K562 (cell line): ENCODE data around the gene CAPN5. TPM values are rescaled to one million over a fixed set of nuclear protein-coding genes. Genes with fewer than 3 reads are reported as not detected.
A peak's percentile ranks its signal among the peaks of the same experiment; 100 is the strongest.

Experiments used
- ATAC-seq: fragments of 200-7000 bp; cut with Tn5 transposase; 3 replicates; pipeline ENCODE4 v1.9.1; 2020; ENCODE audit warnings: moderate library complexity
- BruUV-seq: library from RNA; stranded (reverse); fragments of 400-500 nt; replicated peaks from 2 replicates; lab custom pipeline; 2021; lab: Mats Ljungman, UMichigan
- CTCF ChIA-PET: fragments of 300-600 bp; formaldehyde crosslinking; extraction: SDS; loops from one replicate; lab custom pipeline; 2021; ENCODE audit warnings: low intra/inter-chr PET ratio; lab: Yijun Ruan, JAX
- POLR2A ChIA-PET: fragments of 300-600, 350-650 bp; sonication (Branson Sonifier 250); formaldehyde crosslinking; extraction: SDS; loops from one replicate; lab custom pipeline; 2021; ENCODE audit warnings: antibody characterized with exemption, inconsistent platforms; lab: Yijun Ruan, JAX
- DNase-seq, 4 experiments: peaks; one replicate each; pipeline versions ENCODE4 v3.0.0 to v3.0.0-alpha.2; 2011 to 2018; ENCODE audit warnings: low spot score in 3 of 4, mixed read lengths in 3 of 4; ENCODE audit errors: extremely low read depth in 1 of 4
- FAIRE-seq: peaks from 2 replicates; lab custom pipeline; 2011; peaks lifted over from hg19 to GRCh38; lab: Jason Lieb, UNC
- H2AFZ ChIP-seq: 2 replicates; pipeline ENCODE4 v1.6.0; 2011; ENCODE audit warnings: low read depth, low read length, control low read depth, inconsistent platforms
- H3K27ac ChIP-seq: fragments of 200-600 bp; 3 replicates; pipeline ENCODE4 v1.8.0; 2011; ENCODE audit warnings: low read depth, mild to moderate bottlenecking, control low read depth, inconsistent platforms, low read length, moderate library complexity, mixed read lengths; ENCODE audit errors: extremely low read depth
- H3K27me3 ChIP-seq, 2 experiments: fragments of 300-600 bp in 1 of 2; 2 replicates in 1 of 2; 3 replicates in 1 of 2; pipeline versions ENCODE4 v1.6.0 to v1.8.0; 2011; ENCODE audit warnings: inconsistent platforms in 2 of 2, low read length in 2 of 2, mild to moderate bottlenecking in 1 of 2, mixed read lengths in 1 of 2, moderate library complexity in 1 of 2; ENCODE audit not compliant: control insufficient read depth in 2 of 2, insufficient read depth in 2 of 2
- H3K36me3 ChIP-seq: fragments of 300-600 bp; 3 replicates; pipeline ENCODE4 v1.8.0; 2011; ENCODE audit warnings: mild to moderate bottlenecking, low read length, inconsistent platforms; ENCODE audit not compliant: control insufficient read depth, insufficient read depth
- H3K4me1 ChIP-seq, 2 experiments: fragments of 200-600 bp in 1 of 2; replicated peaks in 1 of 2; 2 replicates in 1 of 2; 3 replicates in 1 of 2; pipeline versions ENCODE4 v1.5.1 to v1.8.0; 2011; ENCODE audit warnings: inconsistent platforms in 2 of 2, low read length in 2 of 2, mild to moderate bottlenecking in 1 of 2, mixed read lengths in 1 of 2, moderate library complexity in 1 of 2; ENCODE audit not compliant: control insufficient read depth in 2 of 2, insufficient read depth in 2 of 2
- H3K4me2 ChIP-seq: 2 replicates; pipeline ENCODE4 v1.6.1; 2011; ENCODE audit warnings: low read length, control low read depth, inconsistent platforms, mixed read lengths; ENCODE audit not compliant: insufficient read depth
- H3K4me3 ChIP-seq: fragments of 200-600 bp; sonication (generic), shearing (Covaris generic); 2 replicates; pipeline ENCODE4 v1.5.1; 2016; ENCODE audit warnings: control low read depth, inconsistent platforms
- H3K79me2 ChIP-seq: fragments of 200-600 bp; 3 replicates; pipeline ENCODE4 v1.8.0; 2011; ENCODE audit warnings: low read length, inconsistent platforms; ENCODE audit not compliant: control insufficient read depth, insufficient read depth
- H3K9ac ChIP-seq, 2 experiments: 2 replicates each; pipeline versions ENCODE4 v1.6.0 to v1.6.1; 2011; ENCODE audit warnings: low read depth in 2 of 2, low read length in 2 of 2, control low read depth in 1 of 2, inconsistent platforms in 1 of 2, mild to moderate bottlenecking in 1 of 2, mixed read lengths in 1 of 2; ENCODE audit not compliant: insufficient read depth in 1 of 2
- H3K9me1 ChIP-seq: one replicate; pipeline ENCODE4 v1.6.0; 2011; ENCODE audit warnings: inconsistent platforms, mild to moderate bottlenecking, low read length, moderate library complexity; ENCODE audit not compliant: control insufficient read depth, insufficient read depth
- H3K9me3 ChIP-seq: replicated peaks from 2 replicates; pipeline ENCODE4 v1.5.1; 2011; ENCODE audit warnings: low read depth, low read length, inconsistent platforms; ENCODE audit not compliant: control insufficient read depth, insufficient read depth
- H4K20me1 ChIP-seq: replicated peaks from 2 replicates; pipeline ENCODE4 v1.6.1; 2011; ENCODE audit warnings: low read length, inconsistent platforms, mixed read lengths; ENCODE audit not compliant: control insufficient read depth, insufficient read depth
- ATF7 ChIP-seq: fragments of 450-650 bp; IDR thresholded peaks from 2 replicates; pipeline ENCODE4 v1.7.1; 2014; ENCODE audit warnings: mild to moderate bottlenecking, moderate library complexity
- SAP30 ChIP-seq: fragments of 200-600 bp; sonication (generic); IDR thresholded peaks from 2 replicates; pipeline ENCODE4 v1.6.1; 2012; ENCODE audit warnings: borderline replicate concordance, low read depth, mild to moderate bottlenecking, moderate library complexity, low read length, control low read depth, inconsistent platforms; ENCODE audit not compliant: insufficient read depth, poor library complexity, severe bottlenecking
- SRF ChIP-seq, 2 experiments: fragments of 250-450, 450-650 bp in 1 of 2; sonication (Bioruptor Pico) in 1 of 2; sonication (generic) in 1 of 2; formaldehyde crosslinking; IDR thresholded peaks; 2 replicates each; pipeline versions ENCODE4 v1.5.0 to v1.5.1; 2020 to 2022; ENCODE audit warnings: mild to moderate bottlenecking in 1 of 2, missing genetic modification reagents in 1 of 2
- SRSF7 ChIP-seq: fragments of 200-400 bp; formaldehyde crosslinking; optimal IDR thresholded peaks from 2 replicates; pipeline ENCODE3; 2017; ENCODE audit warnings: mild to moderate bottlenecking, low read depth, low read length
- ZSCAN29 ChIP-seq: fragments of 450-650 bp; IDR thresholded peaks from 2 replicates; pipeline ENCODE4 v1.6.1; 2017
- WGBS: fragments of 100-300 bp; shearing (Covaris generic); methylation state at CpG from one replicate; pipeline ENCODE4 v1.1.6; 2016; ENCODE audit warnings: low coverage, mixed read lengths; ENCODE audit not compliant: insufficient coverage; ENCODE audit errors: missing lambda C conversion rate; 5-methylcytosine and 5-hydroxymethylcytosine counted together
- in situ Hi-C: fragments of 300-500 bp; cut with MboI; formaldehyde crosslinking; loops from 4 replicates; pipeline ENCODE4 v1.15.0; 2018; ENCODE audit warnings: inconsistent platforms, mixed read lengths
- intact Hi-C: fragments of 100-400 bp; cut with micrococcal nuclease; formaldehyde crosslinking; loops from 2 replicates; pipeline ENCODE4 v1.14.2; 2022
- polyA plus RNA-seq, 8 experiments: library from polyadenylated mRNA; depleted of rRNA in 4 of 8; stranded (reverse) in 5 of 8; unstranded in 3 of 8; fragments of >200 nt; fragmentation: Nextera tagmentation in 2 of 8; fragmentation: Illumina TruSeq in 1 of 8; extraction: Ambion mirVana in 2 of 8; extraction: Trizol in 1 of 8; gene quantifications; 2 replicates each; pipeline versions ENCODE4 v1.2.1 to v1.2.3, GENCODE V29; 2011 to 2014; ENCODE audit warnings: inconsistent platforms in 1 of 8, missing spikeins in 1 of 8
- total RNA-seq, 7 experiments: library from RNA; depleted of rRNA in 6 of 7; stranded (reverse); fragments of >200 nt in 6 of 7; fragmentation: Illumina TruSeq in 2 of 7; extraction: Trizol in 2 of 7; gene quantifications; 2 replicates each; pipeline versions ENCODE4 v1.2.1 to v1.2.3, GENCODE V29; 2011 to 2021; ENCODE audit warnings: low replicate concordance in 1 of 7
- TF ChIP-seq, protein P1 (sequence below), 2 experiments: fragments of 450-650 bp in 1 of 2; sonication (generic) in 1 of 2; formaldehyde crosslinking in 1 of 2; IDR thresholded peaks in 1 of 2; conservative IDR thresholded peaks in 1 of 2; 2 replicates each; pipeline versions ENCODE4 v1.6.1 to v1.8.1; 2016 to 2023; ENCODE audit warnings: mild to moderate bottlenecking in 2 of 2, moderate library complexity in 2 of 2, inconsistent platforms in 1 of 2, missing genetic modification reagents in 1 of 2

The CAPN5 gene
- total and polyA plus RNA-seq, 9 of the 15 experiments (the other 6 are each of a cell fraction or from before 2014, with no cell fraction given), result 0.04 to 0.44 (median 0.14) TPM; not detected in 2

- Histone ChIP-seq H3K27me3 (peaks cover 0 to 12% of the 10 kb centered on the region in 2 experiments; a peak in 2 of 5 replicates), H3K4me1 (peaks cover 8 to 15% of the 10 kb centered on the region in 2 experiments; a peak in 4 of 5 replicates), H2AFZ (no peak overlapping the region)
- TF ChIP-seq SAP30 (no peak), SRF (CRISPR knock-in tag; IDR thresholded peaks at IDR 0.05) (peak in 1 of 2 experiments; percentile 97; a peak in 2 of 4 replicates)
- TF ChIP-seq, all 486 proteins: peak for 1
- ATAC-seq (no peak), FAIRE-seq (no peak), DNase-seq (no peak)
- Histone ChIP-seq H3K9me1 (no peaks in the 10 kb centered on the region), H3K4me3 (no peak overlapping the region), H3K4me2 (peak overlapping the region; percentile 9; the same call in 1 of the 2 replicates), H3K9ac (no peak overlapping the region), H4K20me1 (no peaks in the 10 kb centered on the region), H3K9me3 (no peaks in the 10 kb centered on the region), H3K79me2 (no peaks in the 10 kb centered on the region), H3K27ac (no peak overlapping the region), H3K36me3 (no peaks in the 10 kb centered on the region)
- intact Hi-C loops (no loop called here), in situ Hi-C loops (no loop called here)
- no TSS peak for BruUV-seq
- 0% methylated on average over 1 of the region's 1 CpG for WGBS
- ChIA-PET CTCF (interaction anchor here (0.9 kb wide), 1 partner anchor 37 kb away, joined by 5 read pairs; no protein-coding TSS in a partner anchor), POLR2A (interaction anchor here (0.6 to 1.2 kb wide), 3 partner anchors 10 to 199 kb away, joined by 3 to 5 read pairs (median 3); no protein-coding TSS in a partner anchor)
Measured at GRCh38 chr11:77054084-77054483, 12.7 kb upstream of the CAPN5 start.

DNA sequence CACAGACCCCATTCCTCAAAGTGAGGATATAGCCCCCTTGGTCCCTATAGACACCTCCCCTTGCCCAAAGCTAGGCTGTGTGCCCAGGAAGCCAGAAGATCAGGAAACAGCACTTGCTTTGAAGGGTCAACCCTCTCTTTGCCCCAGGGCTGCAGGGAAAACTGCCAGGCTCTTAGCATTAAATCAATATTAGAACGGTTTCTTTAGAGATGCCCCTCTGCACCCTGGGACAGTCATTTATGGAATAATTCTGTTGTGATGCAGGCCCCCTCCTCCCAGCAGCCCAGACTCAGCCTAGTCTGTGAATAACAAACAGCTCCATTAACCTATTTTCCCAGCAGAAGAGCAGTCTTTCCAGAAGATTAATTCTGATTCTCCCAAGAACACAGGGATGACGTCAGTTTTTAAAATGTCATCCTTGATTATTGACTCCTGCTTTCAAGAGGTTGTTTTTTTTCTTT, 11.6 kb upstream of the CAPN5 start:
- in situ Hi-C loops (no loop called here), intact Hi-C loops (no loop called here)
- no peak overlapping the region for H2AFZ ChIP-seq
- H3K4me2 ChIP-seq, result no peak overlapping the region
- H4K20me1 ChIP-seq, result no peaks in the 10 kb centered on the region
- peak; percentile 62; the same call in 1 of the 2 replicates for TF ChIP-seq ATF7
- TF ChIP-seq ZSCAN29, result no peak
- TF ChIP-seq SRSF7, result no peak
- TF ChIP-seq, protein P1, sequence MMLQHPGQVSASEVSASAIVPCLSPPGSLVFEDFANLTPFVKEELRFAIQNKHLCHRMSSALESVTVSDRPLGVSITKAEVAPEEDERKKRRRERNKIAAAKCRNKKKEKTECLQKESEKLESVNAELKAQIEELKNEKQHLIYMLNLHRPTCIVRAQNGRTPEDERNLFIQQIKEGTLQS (IDR thresholded peaks at IDR 0.05), result peak; percentile 73
- TF ChIP-seq, protein P1 (CRISPR knock-in tag; conservative IDR thresholded peaks at IDR 0.05), result no peak
- ATAC-seq (no peak), FAIRE-seq (no peak), DNase-seq (no peak)
- H3K27ac ChIP-seq, result no peak overlapping the region
- no peak overlapping the region for H3K4me3 ChIP-seq
- H3K9me3 ChIP-seq, result no peaks in the 10 kb centered on the region
- H3K79me2 ChIP-seq, result no peaks in the 10 kb centered on the region
- no peaks in the 10 kb centered on the region for H3K36me3 ChIP-seq
- CTCF ChIA-PET, result interaction anchor here (0.6 to 0.9 kb wide), 2 partner anchors 36 to 58 kb away, joined by 3 to 5 read pairs; no protein-coding TSS in a partner anchor
- POLR2A ChIA-PET, result interaction anchor here (0.6 to 1.3 kb wide), 3 partner anchors 67 to 315 kb away, joined by 3 read pairs; no protein-coding TSS in a partner anchor
- H3K4me1 ChIP-seq, result peaks cover 8 to 15% of the 10 kb centered on the region in 2 experiments; a peak in 4 of 5 replicates
- no TSS peak for BruUV-seq
- 15% methylated on average over 2 of the region's 2 CpGs for WGBS
- peaks cover 2 to 12% of the 10 kb centered on the region in 2 experiments; a peak in 2 of 5 replicates for H3K27me3 ChIP-seq
- no peak overlapping the region for H3K9ac ChIP-seq
- no peaks in the 10 kb centered on the region for H3K9me1 ChIP-seq
